NCI-H345 treated with DMSO at 0.1 percent for 48 hours (cell line): ENCODE data around the gene FSTL4.

Experiments
- DNase-seq: peaks from one replicate; lab custom pipeline; 2025; ENCODE audit not compliant: unreplicated experiment; lab: John Stamatoyannopoulos, UW

The FSTL4 gene

GRCh38 chr5:133611357-133612248 lies 738 bp downstream of the FSTL4 start:
- DNase-seq = no peak

- peak; percentile 36 for DNase-seq
Observed at GRCh38 chr5:133610489-133611356, 1.6 kb downstream of the FSTL4 start.

- no peak for DNase-seq
Observed at GRCh38 chr5:133607451-133607850, 4.9 kb downstream of the FSTL4 start.

DNA sequence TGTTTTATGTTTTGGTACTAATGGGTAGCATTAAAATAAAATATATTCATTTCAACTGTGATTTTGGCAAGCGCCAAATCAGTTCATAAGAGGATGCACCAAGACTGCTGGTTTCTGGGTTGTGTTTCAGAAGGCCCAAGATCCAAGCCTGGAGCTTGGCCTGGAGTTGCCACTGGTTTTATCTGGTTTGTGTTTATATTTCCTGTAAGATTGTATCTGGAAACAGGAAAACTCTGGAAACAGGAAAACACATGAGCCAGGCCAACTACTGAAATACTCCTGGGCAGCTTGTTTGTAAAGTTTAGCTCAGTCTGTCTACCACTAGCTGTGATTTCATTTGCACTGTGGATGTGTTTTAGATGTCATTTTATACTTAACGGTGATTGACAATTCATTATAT lies 5.5 kb downstream of the FSTL4 start:
- no peak for DNase-seq

- no peak for DNase-seq
Observed at GRCh38 chr5:133605323-133605722, 7.0 kb downstream of the FSTL4 start.

GRCh38 chr5:133603711-133604110 lies 8.6 kb downstream of the FSTL4 start:
- no peak for DNase-seq

- DNase-seq = no peak
Observed at GRCh38 chr5:133602835-133603380, 9.4 kb downstream of the FSTL4 start.

- DNase-seq = no peak
Observed at GRCh38 chr5:133599600-133599999, 12.7 kb downstream of the FSTL4 start.

- DNase-seq = no peak
Observed at GRCh38 chr5:133599044-133599443, 13.3 kb downstream of the FSTL4 start.

- DNase-seq = no peak
Observed at GRCh38 chr5:133596049-133596448, 16.3 kb downstream of the FSTL4 start.

DNA sequence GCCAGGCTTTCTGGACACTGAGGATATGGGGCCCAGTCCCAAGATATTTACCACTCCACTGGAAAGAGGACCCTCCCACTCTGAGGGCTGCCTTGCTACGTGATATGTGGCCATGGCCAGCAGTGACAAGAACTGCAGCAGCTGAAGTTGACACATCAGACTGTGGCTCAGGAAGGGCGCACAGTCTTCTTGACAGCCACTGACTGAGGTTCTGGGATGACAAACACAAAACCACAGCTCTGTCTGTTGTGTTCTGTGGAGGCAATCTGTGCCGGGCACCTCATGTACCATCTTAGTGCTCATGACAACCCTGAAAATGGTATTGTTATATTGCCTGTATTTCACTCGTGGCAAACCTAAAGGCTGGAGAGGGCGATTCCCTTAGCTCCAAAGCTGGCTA lies 16.9 kb downstream of the FSTL4 start:
- DNase-seq = no peak

- DNase-seq = no peak
Observed at GRCh38 chr5:133589286-133589685, 23.1 kb downstream of the FSTL4 start.

DNA sequence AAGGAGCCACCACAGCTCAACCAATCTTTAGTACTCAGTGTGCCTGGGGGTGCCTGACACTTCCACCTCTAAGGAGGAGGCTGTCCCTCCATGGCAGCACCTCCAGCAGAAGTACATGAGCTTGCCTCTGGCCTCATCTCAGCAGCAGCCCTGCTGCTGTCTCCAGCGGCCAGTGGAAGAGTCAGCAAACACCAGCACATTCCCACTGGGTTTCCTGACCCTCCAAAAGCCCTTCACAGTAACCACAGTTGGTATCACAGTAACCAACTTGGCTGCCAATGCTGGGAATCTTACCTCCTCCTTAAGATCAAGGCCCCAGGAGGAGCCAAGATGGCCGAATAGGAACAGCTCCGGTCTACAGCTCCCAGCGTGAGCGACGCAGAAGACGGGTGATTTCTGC lies 29.4 kb downstream of the FSTL4 start:
- no peak for DNase-seq

DNA sequence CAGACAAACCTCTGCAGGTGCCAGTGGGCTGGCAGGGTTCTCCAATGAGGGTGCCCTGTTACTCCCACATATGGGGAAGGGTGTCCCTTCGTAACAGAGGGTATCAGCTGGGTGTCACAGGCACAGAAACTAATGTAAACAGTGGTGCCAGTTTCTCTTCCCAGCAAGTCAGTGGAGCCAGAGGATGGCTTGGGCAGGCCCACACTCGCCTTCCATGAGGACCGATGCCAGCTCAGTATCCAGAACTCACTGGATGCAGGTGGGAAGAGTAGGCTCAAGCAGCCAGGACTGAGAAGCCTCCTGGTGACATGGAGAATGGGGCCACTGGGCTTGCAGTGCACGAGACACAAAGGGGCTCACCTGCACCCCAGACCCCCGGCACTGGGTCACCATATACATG lies 30.4 kb downstream of the FSTL4 start:
- peak; percentile 46 for DNase-seq

DNA sequence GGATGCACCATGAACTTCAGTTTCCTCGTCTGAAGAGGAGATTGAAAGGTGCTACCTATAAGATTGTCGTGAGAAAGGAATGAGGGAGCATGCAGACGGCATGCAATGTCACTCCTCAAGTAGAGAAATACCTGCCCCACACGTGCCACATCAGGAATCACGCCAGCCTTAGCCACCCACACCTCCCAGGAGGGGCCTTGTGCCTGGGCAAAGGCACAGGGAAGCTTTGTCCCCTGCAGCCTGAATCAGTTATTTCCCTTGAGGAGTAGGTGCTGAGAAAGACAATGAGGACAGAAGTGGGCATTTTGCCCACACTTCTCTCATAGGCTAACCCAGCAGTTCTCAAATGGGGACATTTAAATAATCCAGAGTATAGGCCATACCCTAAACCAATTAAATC lies 31.0 kb downstream of the FSTL4 start:
- no peak for DNase-seq

GRCh38 chr5:133580618-133581017 lies 31.7 kb downstream of the FSTL4 start:
- DNase-seq = no peak

- DNase-seq = no peak
Observed at GRCh38 chr5:133579766-133580165, 32.6 kb downstream of the FSTL4 start.

GRCh38 chr5:133569347-133569746 lies 43.0 kb downstream of the FSTL4 start:
- DNase-seq = no peak

GRCh38 chr5:133565993-133566392 lies 46.3 kb downstream of the FSTL4 start:
- DNase-seq = no peak

GRCh38 chr5:133564921-133565565 lies 47.3 kb downstream of the FSTL4 start:
- no peak for DNase-seq

DNA sequence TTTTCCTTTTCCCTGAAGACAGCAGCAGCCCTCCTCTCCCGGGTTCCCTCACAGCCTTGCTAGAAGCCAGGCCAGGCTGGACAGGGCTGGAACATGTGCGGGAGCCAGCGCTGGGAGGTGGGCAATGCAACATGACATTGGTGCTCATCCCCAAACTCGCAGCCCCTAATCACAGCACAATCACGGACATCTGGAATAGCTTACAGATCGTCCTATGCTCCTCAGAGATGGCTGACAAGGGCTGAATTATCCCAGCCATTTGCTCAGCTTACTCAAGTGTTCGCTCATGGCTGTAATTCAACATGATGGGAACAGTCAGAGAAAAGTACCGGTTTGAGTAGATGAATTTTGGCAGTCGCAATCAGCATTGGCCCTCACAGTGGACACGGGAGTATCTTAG lies 49.8 kb downstream of the FSTL4 start:
- DNase-seq = no peak
